GM06990 (cell line): Measurements from ENCODE around the gene MRPL48.
"Not testable (repeated sequence)": the region's sequence is repeated elsewhere in the genome, so short reads cannot be mapped to it uniquely, and the experiment has no call there.

Experiments
- DNase-seq: peaks from one replicate; pipeline ENCODE4 v3.0.0-alpha.2; 2011; ENCODE audit not compliant: insufficient read length; ENCODE audit errors: extremely low read depth
- H3K27me3 ChIP-seq: replicated peaks from 2 replicates; pipeline ENCODE4 v1.6.0; 2011; ENCODE audit warnings: low read length; ENCODE audit not compliant: control insufficient read depth, insufficient read depth
- H3K36me3 ChIP-seq: 2 replicates; pipeline ENCODE4 v1.5.1; 2011; ENCODE audit warnings: low read length; ENCODE audit not compliant: control insufficient read depth, insufficient read depth
- H3K4me3 ChIP-seq: replicated peaks from 2 replicates; pipeline ENCODE4 v1.5.1; 2011; ENCODE audit warnings: low read depth, mild to moderate bottlenecking, control low read depth, low read length
- TF ChIP-seq, protein P1 (sequence below): IDR thresholded peaks from 2 replicates; pipeline ENCODE4 v1.5.1; 2011; ENCODE audit warnings: low read length, control low read depth, mild to moderate bottlenecking, inconsistent platforms; ENCODE audit not compliant: insufficient read depth, poor library complexity, severe bottlenecking

Gene MRPL48

GRCh38 chr11:73761403-73761945 is 26.2 kb upstream of the MRPL48 start:
- no peaks in the 10 kb centered on the region for H3K27me3 ChIP-seq
- TF ChIP-seq, protein P1, sequence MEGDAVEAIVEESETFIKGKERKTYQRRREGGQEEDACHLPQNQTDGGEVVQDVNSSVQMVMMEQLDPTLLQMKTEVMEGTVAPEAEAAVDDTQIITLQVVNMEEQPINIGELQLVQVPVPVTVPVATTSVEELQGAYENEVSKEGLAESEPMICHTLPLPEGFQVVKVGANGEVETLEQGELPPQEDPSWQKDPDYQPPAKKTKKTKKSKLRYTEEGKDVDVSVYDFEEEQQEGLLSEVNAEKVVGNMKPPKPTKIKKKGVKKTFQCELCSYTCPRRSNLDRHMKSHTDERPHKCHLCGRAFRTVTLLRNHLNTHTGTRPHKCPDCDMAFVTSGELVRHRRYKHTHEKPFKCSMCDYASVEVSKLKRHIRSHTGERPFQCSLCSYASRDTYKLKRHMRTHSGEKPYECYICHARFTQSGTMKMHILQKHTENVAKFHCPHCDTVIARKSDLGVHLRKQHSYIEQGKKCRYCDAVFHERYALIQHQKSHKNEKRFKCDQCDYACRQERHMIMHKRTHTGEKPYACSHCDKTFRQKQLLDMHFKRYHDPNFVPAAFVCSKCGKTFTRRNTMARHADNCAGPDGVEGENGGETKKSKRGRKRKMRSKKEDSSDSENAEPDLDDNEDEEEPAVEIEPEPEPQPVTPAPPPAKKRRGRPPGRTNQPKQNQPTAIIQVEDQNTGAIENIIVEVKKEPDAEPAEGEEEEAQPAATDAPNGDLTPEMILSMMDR = no peak
- no peaks in the 10 kb centered on the region for H3K36me3 ChIP-seq
- peak overlapping the region; percentile 55 for H3K4me3 ChIP-seq
- DNase-seq = no peak

DNA sequence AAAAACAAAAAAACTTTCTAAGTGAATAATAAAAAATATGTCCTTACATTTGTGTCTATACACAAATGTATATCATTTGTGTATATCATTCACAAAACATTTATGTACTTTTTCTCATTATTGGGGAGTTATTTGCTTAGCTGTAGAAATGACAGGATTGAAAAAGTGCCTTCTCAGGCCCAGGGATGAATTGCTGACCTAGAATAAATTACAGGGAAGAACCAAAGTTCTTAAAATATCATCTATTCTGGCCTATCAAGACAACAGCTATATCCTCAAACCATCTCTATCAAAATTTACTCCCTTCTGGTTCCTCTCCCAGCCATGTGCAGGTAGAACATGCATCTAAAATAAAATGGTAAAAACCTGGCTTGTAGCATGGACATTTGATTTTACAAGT is 24.9 kb upstream of the MRPL48 start:
- no peak for DNase-seq
- no peaks in the 10 kb centered on the region for H3K27me3 ChIP-seq
- H3K4me3 ChIP-seq = no peak overlapping the region
- TF ChIP-seq, protein P1 = no peak
- H3K36me3 ChIP-seq = no peaks in the 10 kb centered on the region

DNA sequence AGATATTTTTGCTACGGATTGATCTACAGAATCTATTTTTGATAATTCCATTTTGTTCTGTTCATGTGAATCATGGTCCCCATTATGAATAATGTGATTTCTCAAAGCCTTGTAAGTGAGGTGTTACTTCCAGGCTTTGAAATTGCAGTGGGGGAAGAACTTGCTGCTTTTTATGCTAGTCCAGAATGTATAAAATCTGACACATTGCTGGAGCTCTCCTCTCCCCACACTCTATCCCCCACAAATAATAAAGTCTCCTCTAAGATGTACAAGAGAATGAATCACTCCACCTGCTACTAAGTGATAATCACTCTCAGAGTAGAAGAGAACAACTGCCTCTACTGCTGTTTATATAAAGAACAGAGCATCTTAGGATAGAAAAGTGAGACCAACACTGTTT is 20.9 kb upstream of the MRPL48 start:
- Histone ChIP-seq H3K4me3 (no peak overlapping the region), H3K27me3 (no peaks in the 10 kb centered on the region), H3K36me3 (no peaks in the 10 kb centered on the region)
- TF ChIP-seq, protein P1 = no peak
- DNase-seq = no peak

- not testable (repeated sequence) for H3K36me3 ChIP-seq, DNase-seq, H3K27me3 ChIP-seq, H3K4me3 ChIP-seq
These were observed 16.9 kb upstream of the MRPL48 start for GRCh38 chr11:73770811-73771210.

GRCh38 chr11:73779084-73779902 is 8.4 kb upstream of the MRPL48 start:
- Histone ChIP-seq H3K27me3 (no peaks in the 10 kb centered on the region), H3K36me3 (no peaks in the 10 kb centered on the region), H3K4me3 (peak overlapping the region; percentile 66)
- TF ChIP-seq, protein P1 = no peak
- DNase-seq = peak; percentile 97

DNA sequence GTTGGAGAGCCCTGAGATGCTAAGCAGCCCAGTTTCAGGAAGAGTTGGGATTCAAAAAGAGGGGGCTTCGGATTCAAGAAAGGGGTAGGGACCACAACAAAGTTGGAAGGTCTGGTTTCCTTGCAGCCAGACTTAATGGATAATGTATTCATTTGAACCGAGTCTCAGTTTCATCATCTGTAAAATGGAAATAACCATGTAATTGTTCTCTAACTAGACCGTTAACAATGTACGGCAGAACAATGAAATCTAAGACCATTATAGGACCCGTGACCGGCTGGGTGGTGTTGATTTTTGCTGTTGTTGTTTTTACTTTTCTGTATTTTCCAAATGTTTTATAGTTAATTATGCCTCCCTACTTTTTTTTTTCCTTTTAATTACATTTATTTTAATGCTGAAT is 6.4 kb upstream of the MRPL48 start:
- Histone ChIP-seq H3K27me3 (no peaks in the 10 kb centered on the region), H3K36me3 (no peaks in the 10 kb centered on the region), H3K4me3 (no peak overlapping the region)
- TF ChIP-seq, protein P1 = no peak
- DNase-seq = no peak
